CD14-positive monocyte (primary cell): Measurements from ENCODE around the gene MEGF9. TPM values are rescaled to one million over a fixed set of nuclear protein-coding genes. Genes with fewer than 3 reads are reported as not detected.
"Not testable (repeated sequence)": the region's sequence is repeated elsewhere in the genome, so short reads cannot be mapped to it uniquely, and the experiment has no call there.

ENCODE experiments used
- DNase-seq, 3 donors: peaks; one replicate each; pipeline ENCODE4 v3.0.0-alpha.2; 2011 to 2022
- H2AFZ ChIP-seq: 2 replicates; pipeline ENCODE4 v1.6.0; 2012; ENCODE audit warnings: mild to moderate bottlenecking, low read depth, low read length, inconsistent platforms; ENCODE audit not compliant: insufficient read depth, poor library complexity, severe bottlenecking
- H3K27ac ChIP-seq, 2 donors: 1 replicate in 1 of 2; 2 replicates in 1 of 2; pipeline ENCODE4 v1.5.1; 2012 to 2013; ENCODE audit warnings: low read length in 2 of 2, control low read depth in 1 of 2, inconsistent platforms in 1 of 2, low read depth in 1 of 2, mild to moderate bottlenecking in 1 of 2
- H3K27me3 ChIP-seq, 2 donors: one replicate each; pipeline versions ENCODE4 v1.6.0 to v1.6.1; 2011 to 2013; ENCODE audit warnings: low read length in 2 of 2; ENCODE audit not compliant: control insufficient read depth in 2 of 2, insufficient read depth in 2 of 2
- H3K36me3 ChIP-seq, 2 donors: replicated peaks in 1 of 2; 1 replicate in 1 of 2; 2 replicates in 1 of 2; pipeline versions ENCODE4 v1.5.1 to v1.6.1; 2012 to 2013; ENCODE audit warnings: low read length in 2 of 2, control low read depth in 1 of 2, inconsistent platforms in 1 of 2, mild to moderate bottlenecking in 1 of 2; ENCODE audit not compliant: insufficient read depth in 2 of 2, control insufficient read depth in 1 of 2
- H3K4me1 ChIP-seq, 2 donors: 1 replicate in 1 of 2; 2 replicates in 1 of 2; pipeline versions ENCODE4 v1.5.1 to v1.6.1; 2012 to 2013; ENCODE audit warnings: low read length in 2 of 2, control low read depth in 1 of 2, inconsistent platforms in 1 of 2, mild to moderate bottlenecking in 1 of 2, moderate library complexity in 1 of 2; ENCODE audit not compliant: insufficient read depth in 2 of 2, control insufficient read depth in 1 of 2
- H3K4me2 ChIP-seq: replicated peaks from 2 replicates; pipeline ENCODE3; 2012; ENCODE audit warnings: low read length, moderate library complexity, mild to moderate bottlenecking; ENCODE audit not compliant: poor library complexity, severe bottlenecking; ENCODE audit errors: extremely low read depth
- H3K4me3 ChIP-seq, 3 experiments: fragments of 200-600 bp in 1 of 3; sonication (generic) in 1 of 3; replicated peaks in 1 of 3; 1 replicate in 2 of 3; 2 replicates in 1 of 3; pipeline ENCODE4 v1.5.1; 2011 to 2013; ENCODE audit warnings: low read length in 3 of 3, mild to moderate bottlenecking in 3 of 3, control low read depth in 2 of 3, low read depth in 2 of 3, inconsistent platforms in 1 of 3, moderate library complexity in 1 of 3
- H3K79me2 ChIP-seq: 2 replicates; pipeline ENCODE4 v1.6.0; 2012; ENCODE audit warnings: mild to moderate bottlenecking, control low read depth, inconsistent platforms, low read length, moderate library complexity; ENCODE audit not compliant: insufficient read depth
- H3K9ac ChIP-seq: 2 replicates; pipeline ENCODE4 v1.6.0; 2017; ENCODE audit warnings: low read length, mild to moderate bottlenecking; ENCODE audit not compliant: insufficient read depth, poor library complexity, severe bottlenecking
- H3K9me3 ChIP-seq, 2 donors: replicated peaks in 1 of 2; 1 replicate in 1 of 2; 2 replicates in 1 of 2; pipeline versions ENCODE4 v1.5.1 to v1.6.1; 2012 to 2013; ENCODE audit warnings: low read length in 2 of 2, control low read depth in 1 of 2; ENCODE audit not compliant: control insufficient read depth in 1 of 2, insufficient read depth in 1 of 2
- H4K20me1 ChIP-seq: 2 replicates; pipeline ENCODE4 v1.6.0; 2012; ENCODE audit warnings: mild to moderate bottlenecking, low read length, control low read depth, moderate library complexity; ENCODE audit not compliant: insufficient read depth
- H3K27ac Mint-ChIP-seq, 7 donors: one replicate each; pipeline ENCODE4 v1.8.0; 2020; ENCODE audit warnings: mild to moderate bottlenecking in 7 of 7, mixed read lengths in 7 of 7, moderate library complexity in 6 of 7, inconsistent platforms in 2 of 7
- H3K27me3 Mint-ChIP-seq, 3 donors: one replicate each; pipeline ENCODE4 v1.8.0; 2021 to 2022; ENCODE audit warnings: low read depth in 3 of 3, mild to moderate bottlenecking in 3 of 3, mixed read lengths in 3 of 3, moderate library complexity in 3 of 3, inconsistent platforms in 1 of 3
- H3K36me3 Mint-ChIP-seq, 2 donors: one replicate each; pipeline ENCODE4 v1.8.0; 2020; ENCODE audit warnings: mixed read lengths in 2 of 2, inconsistent platforms in 1 of 2, mild to moderate bottlenecking in 1 of 2
- H3K4me1 Mint-ChIP-seq: one replicate; pipeline ENCODE4 v1.8.0; 2020; ENCODE audit warnings: mild to moderate bottlenecking, mixed read lengths
- H3K4me3 Mint-ChIP-seq, 2 donors: one replicate each; pipeline ENCODE4 v1.8.0; 2020; ENCODE audit warnings: mild to moderate bottlenecking in 2 of 2, mixed read lengths in 2 of 2, moderate library complexity in 1 of 2
- H3K9me3 Mint-ChIP-seq, 7 donors: one replicate each; pipeline ENCODE4 v1.8.0; 2020 to 2022; ENCODE audit warnings: mixed read lengths in 7 of 7, mild to moderate bottlenecking in 6 of 7, moderate library complexity in 6 of 7, inconsistent platforms in 2 of 7
- CTCF ChIP-seq: fragments of 200-600 bp; IDR thresholded peaks from one replicate; pipeline ENCODE4 v1.8.0; 2022; ENCODE audit warnings: antibody characterized with exemption, mild to moderate bottlenecking
- WGBS: methylation state at CpG from one replicate; pipeline ENCODE4 v1.1.5; 2013; ENCODE audit warnings: missing lambda C conversion rate; ENCODE audit not compliant: insufficient coverage; 5-methylcytosine and 5-hydroxymethylcytosine counted together
- intact Hi-C, 2 donors: fragments of 100-400 bp; cut with micrococcal nuclease; formaldehyde crosslinking; loops; one replicate each; pipeline versions ENCODE4 v1.15.0 to v1.15.1; 2023
- polyA plus RNA-seq, 3 donors: library from polyadenylated mRNA; depleted of rRNA in 1 of 3; unstranded in 2 of 3; stranded (reverse) in 1 of 3; fragments of 300-500 nt in 2 of 3; fragments of >200 nt in 1 of 3; fragmentation: Illumina TruSeq in 2 of 3; gene quantifications; 1 replicate in 2 of 3; 2 replicates in 1 of 3; pipeline ENCODE4 v1.2.3, GENCODE V29; 2012 to 2021

MEGF9 gene
- polyA plus RNA-seq, 3 donors: 45.0 to 92.8 (median 89.7) TPM

DNA sequence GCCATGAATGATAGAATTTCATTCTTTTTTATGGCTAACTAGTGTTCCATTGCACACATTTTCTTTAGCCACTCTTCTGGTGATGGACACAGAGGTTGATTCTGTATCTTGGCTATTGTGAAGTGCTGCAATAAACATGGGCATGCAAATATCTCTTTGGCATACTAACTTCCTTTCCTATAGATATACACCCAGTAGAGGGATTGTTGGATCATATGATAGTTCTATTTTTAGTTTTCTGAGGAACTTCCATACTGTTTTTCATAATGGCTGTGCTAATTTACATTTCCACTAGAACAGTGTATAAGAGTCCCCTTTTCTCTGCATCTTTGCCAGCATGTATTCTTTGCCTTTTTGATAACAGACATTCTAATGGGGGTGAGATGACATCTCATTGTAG is 83.9 kb downstream of the MEGF9 start:
- Histone ChIP-seq H3K9ac (no peak overlapping the region), H3K27me3 (no peaks in the 10 kb centered on the region), H3K79me2 (peaks cover 98% of the 10 kb centered on the region), H3K4me3 (no peak overlapping the region), H2AFZ (no peak overlapping the region), H4K20me1 (peaks cover 100% of the 10 kb centered on the region), H3K4me1 (peaks cover 8 to 21% of the 10 kb centered on the region in 2 donors), H3K9me3 (peaks cover 0 to 5% of the 10 kb centered on the region in 2 donors), H3K27ac (peak overlapping the region in 1 of 2 donors; percentile 66), H3K36me3 (peaks cover 3 to 37% of the 10 kb centered on the region in 2 donors), H3K4me2 (no peak overlapping the region)
- H3K4me3 Mint-ChIP-seq: no peak overlapping the region
- H3K4me1 Mint-ChIP-seq: peaks cover 50% of the 10 kb centered on the region
- peaks cover 0 to 9% (median 2%) of the 10 kb centered on the region in 7 donors for H3K9me3 Mint-ChIP-seq
- H3K27me3 Mint-ChIP-seq: peaks cover 0 to 4% (median under 1%) of the 10 kb centered on the region in 3 donors
- intact Hi-C loops: no loop called here
- peaks cover 8 to 48% of the 10 kb centered on the region in 2 donors for H3K36me3 Mint-ChIP-seq
- TF ChIP-seq CTCF: no peak
- peak overlapping the region in 3 of 7 donors; percentile 29 to 80 (median 30) for H3K27ac Mint-ChIP-seq
- DNase-seq: no peak

- peaks cover 9 to 54% of the 10 kb centered on the region in 2 donors for H3K36me3 Mint-ChIP-seq
- peaks cover 99% of the 10 kb centered on the region for H3K79me2 ChIP-seq
- H3K9ac ChIP-seq, intact Hi-C loops, H3K4me2 ChIP-seq, H3K27me3 Mint-ChIP-seq, H2AFZ ChIP-seq, H3K27me3 ChIP-seq, H3K9me3 ChIP-seq, H3K4me3 ChIP-seq, H3K4me3 Mint-ChIP-seq, H3K9me3 Mint-ChIP-seq, DNase-seq: not testable (repeated sequence)
- H3K4me1 ChIP-seq: peaks cover 10 to 25% of the 10 kb centered on the region in 2 donors
- peak overlapping the region in 1 of 2 donors; percentile 56 for H3K27ac ChIP-seq
- H3K4me1 Mint-ChIP-seq: peaks cover 56% of the 10 kb centered on the region
- peaks cover 100% of the 10 kb centered on the region for H4K20me1 ChIP-seq
- peaks cover 6 to 43% of the 10 kb centered on the region in 2 donors for H3K36me3 ChIP-seq
- 100% methylated on average over 1 of the region's 3 CpGs for WGBS
- peak overlapping the region in 6 of 7 donors; percentile 43 to 83 (median 79) for H3K27ac Mint-ChIP-seq
Observed at GRCh38 chr9:120628925-120629497, 85.3 kb downstream of the MEGF9 start.
